Measurements from ENCODE around the gene COL7A1.

GRCh38 chr3:48621461-48621869 lies 26.3 kb upstream of the COL7A1 start, which contains the start of gene TMEM89:
- TF ChIP-seq ZNF384 (IDR thresholded peaks at IDR 0.05) = no peak
- TF ChIP-seq SP1 (IDR thresholded peaks at IDR 0.05) = no peak
- TF ChIP-seq FOXK2 (IDR thresholded peaks at IDR 0.05) = no peak
- TF ChIP-seq FOXM1 (IDR thresholded peaks at IDR 0.05; ENCODE audit: borderline replicate concordance) = no peak
